IPS-20b (cell line): ENCODE data around the gene PARL.

Experiments used
- H3K27ac ChIP-seq: one replicate; pipeline ENCODE4 v1.5.1; 2013; ENCODE audit warnings: low read length
- H3K27me3 ChIP-seq: 2 replicates; pipeline ENCODE4 v1.6.1; 2013; ENCODE audit warnings: mild to moderate bottlenecking, low read length, inconsistent platforms; ENCODE audit not compliant: insufficient read depth
- H3K36me3 ChIP-seq: 2 replicates; pipeline ENCODE4 v1.6.1; 2013; ENCODE audit warnings: low read depth, mild to moderate bottlenecking, inconsistent platforms, low read length, moderate library complexity; ENCODE audit not compliant: insufficient read depth
- H3K4me1 ChIP-seq: 2 replicates; pipeline ENCODE4 v1.6.1; 2013; ENCODE audit warnings: mild to moderate bottlenecking, control low read depth, inconsistent platforms, low read length, moderate library complexity; ENCODE audit not compliant: insufficient read depth
- H3K4me3 ChIP-seq: 2 replicates; pipeline ENCODE4 v1.5.1; 2013; ENCODE audit warnings: mild to moderate bottlenecking, low read length, inconsistent platforms
- H3K9ac ChIP-seq: 2 replicates; pipeline ENCODE4 v1.6.1; 2013; ENCODE audit warnings: low read depth, mild to moderate bottlenecking, inconsistent platforms, low read length, moderate library complexity
- H3K9me3 ChIP-seq: 2 replicates; pipeline ENCODE4 v1.6.1; 2013; ENCODE audit warnings: mild to moderate bottlenecking, low read depth, low read length, inconsistent platforms; ENCODE audit not compliant: insufficient read depth

Gene PARL

GRCh38 chr3:183884427-183885296 lies at the start of gene PARL:
PARL (minus strand) TSS chr3:183884880; CDS start chr3:183884846, 34 bp downstream.
- H3K9ac ChIP-seq = peak within 1 kb of the TSS; percentile 98
- H3K36me3 ChIP-seq = 0 out of 2 replicates have a peak, but pooled peaks cover 4% of the 10 kb centered on the region
- H3K27me3 ChIP-seq = no peaks in the 10 kb centered on the region; the same call in 1 of the 2 replicates
- H3K4me1 ChIP-seq = no peaks in the 10 kb centered on the region
- H3K9me3 ChIP-seq = no peaks in the 10 kb centered on the region
- H3K4me3 ChIP-seq = peak within 1 kb of the TSS; percentile 100
- peak within 1 kb of the TSS; percentile 94 for H3K27ac ChIP-seq

DNA sequence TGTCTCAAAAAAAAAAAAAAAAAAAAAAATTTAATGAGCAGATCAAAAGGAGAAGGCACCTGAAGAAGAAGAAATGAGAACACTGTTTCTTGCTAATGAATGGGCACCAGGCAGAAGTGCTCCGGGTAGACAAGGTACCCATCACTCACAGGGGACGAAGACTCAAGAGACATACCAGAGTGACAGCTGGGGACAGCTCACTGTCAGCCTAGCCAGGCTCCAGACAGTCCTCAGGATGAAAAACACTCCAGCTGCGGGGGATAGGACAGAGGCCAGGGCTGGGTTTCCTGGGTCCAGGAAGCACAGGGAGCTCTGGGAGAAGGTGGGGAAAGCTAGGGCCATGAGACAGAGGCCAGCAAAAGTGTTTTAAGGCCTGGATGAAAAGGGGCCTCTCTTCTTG lies 48.5 kb upstream of the PARL start:
- Histone ChIP-seq H3K4me1 (no peaks in the 10 kb centered on the region), H3K27ac (no peak overlapping the region), H3K27me3 (no peaks in the 10 kb centered on the region), H3K4me3 (no peak overlapping the region), H3K9ac (no peak overlapping the region), H3K36me3 (peaks cover 35% of the 10 kb centered on the region), H3K9me3 (no peaks in the 10 kb centered on the region)

GRCh38 chr3:183931881-183932280 lies 47.2 kb upstream of the PARL start:
- H3K36me3 ChIP-seq = peaks cover 36% of the 10 kb centered on the region

DNA sequence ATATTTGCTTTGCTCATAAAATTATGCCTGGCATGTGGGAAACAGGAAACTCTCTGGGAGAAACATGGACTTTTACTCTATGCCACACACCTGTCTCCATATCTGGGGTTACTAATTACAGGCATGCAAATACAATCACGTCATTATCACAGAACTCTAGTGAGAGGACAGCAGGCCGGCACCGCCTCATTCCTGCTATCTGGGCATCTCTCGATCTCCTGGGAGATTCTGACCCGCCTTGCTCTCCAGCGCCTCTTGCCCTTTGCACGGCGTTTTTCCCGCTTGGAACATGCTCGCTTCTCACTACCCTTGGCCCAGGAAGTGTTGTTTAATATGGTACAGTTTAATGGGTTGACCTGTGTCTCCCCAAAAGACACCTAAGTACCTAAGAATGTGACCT lies 45.4 kb upstream of the PARL start:
- H3K9me3 ChIP-seq = no peaks in the 10 kb centered on the region
- no peaks in the 10 kb centered on the region for H3K27me3 ChIP-seq
- no peaks in the 10 kb centered on the region for H3K4me1 ChIP-seq
- H3K27ac ChIP-seq = no peak overlapping the region
- no peak overlapping the region for H3K9ac ChIP-seq
- H3K4me3 ChIP-seq = no peak overlapping the region
- H3K36me3 ChIP-seq = peaks cover 31% of the 10 kb centered on the region

More at GRCh38 chr3:183931881-183932280, 47.2 kb upstream of the PARL start:
- H3K27ac ChIP-seq = no peak overlapping the region
- no peaks in the 10 kb centered on the region for H3K9me3 ChIP-seq
- no peak overlapping the region for H3K4me3 ChIP-seq
- H3K9ac ChIP-seq = no peak overlapping the region
- H3K27me3 ChIP-seq = no peaks in the 10 kb centered on the region
- H3K4me1 ChIP-seq = no peaks in the 10 kb centered on the region

GRCh38 chr3:183927059-183927458 lies 42.4 kb upstream of the PARL start:
- H3K9me3 ChIP-seq = no peaks in the 10 kb centered on the region
- no peak overlapping the region for H3K4me3 ChIP-seq
- peaks cover 44% of the 10 kb centered on the region for H3K36me3 ChIP-seq
- no peak overlapping the region for H3K27ac ChIP-seq
- no peak overlapping the region for H3K9ac ChIP-seq
- no peaks in the 10 kb centered on the region for H3K4me1 ChIP-seq
- H3K27me3 ChIP-seq = no peaks in the 10 kb centered on the region

GRCh38 chr3:183924956-183925355 lies 40.3 kb upstream of the PARL start:
- H3K27me3 ChIP-seq = no peaks in the 10 kb centered on the region
- no peaks in the 10 kb centered on the region for H3K4me1 ChIP-seq
- H3K36me3 ChIP-seq = peaks cover 50% of the 10 kb centered on the region
- H3K4me3 ChIP-seq = no peak overlapping the region
- H3K9me3 ChIP-seq = no peaks in the 10 kb centered on the region
- H3K27ac ChIP-seq = no peak overlapping the region
- no peak overlapping the region for H3K9ac ChIP-seq

DNA sequence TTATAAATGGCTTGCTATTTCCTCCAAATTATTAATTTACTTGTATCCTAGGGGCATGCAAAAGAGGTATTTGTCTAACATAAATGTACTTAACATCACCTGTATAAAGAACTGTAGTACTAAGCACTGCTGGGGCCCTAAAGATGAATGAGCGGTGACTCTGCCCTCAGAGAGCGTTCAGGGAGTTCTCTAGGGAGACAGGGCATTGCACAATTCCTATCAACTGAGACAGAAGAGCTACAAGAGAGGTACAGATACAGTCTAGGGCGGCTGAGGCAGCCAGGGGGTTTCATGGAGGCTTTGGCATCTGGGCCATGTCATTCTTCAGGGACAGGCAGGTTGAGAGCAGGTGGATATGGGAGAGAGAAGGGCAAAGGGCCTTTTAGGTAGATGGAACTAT lies 39.9 kb upstream of the PARL start:
- H3K4me3 ChIP-seq = no peak overlapping the region
- H3K27ac ChIP-seq = no peak overlapping the region
- H3K9ac ChIP-seq = no peak overlapping the region
- peaks cover 54% of the 10 kb centered on the region for H3K36me3 ChIP-seq
- no peaks in the 10 kb centered on the region for H3K27me3 ChIP-seq
- no peaks in the 10 kb centered on the region for H3K4me1 ChIP-seq
- H3K9me3 ChIP-seq = no peaks in the 10 kb centered on the region

- Histone ChIP-seq H3K27me3 (no peaks in the 10 kb centered on the region), H3K27ac (no peak overlapping the region), H3K9me3 (no peaks in the 10 kb centered on the region), H3K4me1 (no peaks in the 10 kb centered on the region), H3K9ac (no peak overlapping the region), H3K4me3 (no peak overlapping the region), H3K36me3 (peaks cover 43% of the 10 kb centered on the region)
Measured at GRCh38 chr3:183922421-183922820, 37.7 kb upstream of the PARL start.

- H3K9me3 ChIP-seq = no peaks in the 10 kb centered on the region
- no peaks in the 10 kb centered on the region for H3K27me3 ChIP-seq
- H3K27ac ChIP-seq = no peak overlapping the region
- no peak overlapping the region for H3K9ac ChIP-seq
- no peaks in the 10 kb centered on the region for H3K4me1 ChIP-seq
- peaks cover 38% of the 10 kb centered on the region for H3K36me3 ChIP-seq
- H3K4me3 ChIP-seq = no peak overlapping the region
Measured at GRCh38 chr3:183921096-183921495, 36.4 kb upstream of the PARL start.

DNA sequence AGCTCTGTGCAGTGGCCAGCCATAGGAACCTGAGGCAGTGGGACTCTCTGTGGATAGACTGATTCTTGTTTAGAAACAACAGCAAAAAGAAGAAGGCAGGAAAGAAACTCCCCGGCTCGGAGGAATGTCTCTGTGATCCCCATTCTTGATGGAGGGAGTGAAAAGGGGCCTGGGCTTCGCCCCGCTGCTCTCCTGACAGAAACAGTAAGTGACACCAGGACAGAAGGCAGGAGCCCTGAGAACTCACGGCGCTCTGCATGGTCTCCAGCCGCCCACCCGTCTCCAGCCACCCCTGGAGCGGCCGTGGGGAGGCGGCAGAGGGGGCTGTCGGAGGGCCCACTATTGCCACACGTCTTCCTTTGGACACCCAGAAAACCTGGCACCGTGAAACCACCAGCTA lies 35.7 kb upstream of the PARL start:
- Histone ChIP-seq H3K27me3 (no peaks in the 10 kb centered on the region), H3K27ac (no peak overlapping the region), H3K4me3 (no peak overlapping the region), H3K36me3 (peaks cover 36% of the 10 kb centered on the region), H3K9me3 (no peaks in the 10 kb centered on the region), H3K4me1 (no peaks in the 10 kb centered on the region), H3K9ac (no peak overlapping the region)

GRCh38 chr3:183918178-183918577 lies 33.5 kb upstream of the PARL start:
- Histone ChIP-seq H3K27me3 (no peaks in the 10 kb centered on the region), H3K4me1 (no peaks in the 10 kb centered on the region), H3K9ac (no peak overlapping the region), H3K27ac (no peak overlapping the region), H3K9me3 (no peaks in the 10 kb centered on the region), H3K36me3 (peaks cover 22% of the 10 kb centered on the region), H3K4me3 (no peak overlapping the region)

DNA sequence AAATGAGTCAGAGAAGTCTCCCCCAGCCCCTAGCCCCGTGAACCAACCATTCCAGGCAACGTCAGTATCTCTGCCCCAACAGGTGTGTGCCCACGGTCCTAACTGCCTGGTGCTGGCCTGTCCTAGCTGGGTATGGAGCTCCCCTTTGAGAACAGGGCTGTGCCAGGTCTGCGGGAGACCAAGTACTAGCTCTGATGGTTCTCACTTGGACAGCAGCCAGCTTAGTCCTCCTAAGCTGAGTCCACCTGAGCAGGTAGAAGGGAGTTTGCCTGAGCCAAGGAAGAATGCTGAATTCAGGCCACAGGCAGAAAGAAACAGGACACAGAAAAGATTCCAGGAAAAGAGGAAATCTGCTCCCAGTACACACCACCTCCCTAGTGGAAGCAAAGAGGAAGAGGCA lies 33.1 kb upstream of the PARL start:
- Histone ChIP-seq H3K36me3 (peaks cover 18% of the 10 kb centered on the region), H3K4me3 (no peak overlapping the region), H3K27ac (no peak overlapping the region), H3K4me1 (no peaks in the 10 kb centered on the region), H3K9me3 (no peaks in the 10 kb centered on the region), H3K9ac (no peak overlapping the region), H3K27me3 (no peaks in the 10 kb centered on the region)
